T-helper 17 cell (primary cell): ENCODE measurements around the gene CHI3L2. TPM values are rescaled to one million over a fixed set of nuclear protein-coding genes. Genes with fewer than 3 reads are reported as not detected.

Experiments used
- ATAC-seq: fragments of 150-1000 bp; cut with Tn5 transposase; 2 replicates; pipeline ENCODE4 v1.10.0; 2021; ENCODE audit warnings: mild to moderate bottlenecking, moderate library complexity
- DNase-seq, 3 donors: peaks; one replicate each; pipeline versions ENCODE4 v3.0.0 to v3.0.0-alpha.2; 2020 to 2021
- H3K9me3 ChIP-seq: one replicate; pipeline ENCODE4 v1.7.0; 2013; ENCODE audit warnings: low read length, mild to moderate bottlenecking; ENCODE audit not compliant: control insufficient read depth, poor library complexity, severe bottlenecking
- H3K27ac Mint-ChIP-seq: one replicate; pipeline ENCODE4 v1.8.0; 2022; ENCODE audit warnings: mild to moderate bottlenecking, moderate library complexity, mixed read lengths
- H3K27me3 Mint-ChIP-seq: one replicate; pipeline ENCODE4 v1.8.0; 2022; ENCODE audit warnings: mixed read lengths
- H3K36me3 Mint-ChIP-seq: one replicate; pipeline ENCODE4 v1.8.0; 2022; ENCODE audit warnings: low read depth, mixed read lengths
- H3K4me1 Mint-ChIP-seq: one replicate; pipeline ENCODE4 v1.8.0; 2022; ENCODE audit warnings: mild to moderate bottlenecking, mixed read lengths
- H3K4me3 Mint-ChIP-seq: one replicate; pipeline ENCODE4 v1.8.0; 2022; ENCODE audit warnings: mild to moderate bottlenecking, moderate library complexity, mixed read lengths
- total RNA-seq, 4 donors: library from RNA in 2 of 4; stranded (reverse) in 2 of 4; gene quantifications; one replicate each; pipeline ENCODE4 v1.2.3 and lab custom pipeline; 2022 to 2026

CHI3L2 gene
- total RNA-seq, 2 donors from 2014 or later, result 8.1 to 9.1 TPM

GRCh38 chr1:111234866-111235265 is 7.4 kb downstream of the CHI3L2 start:
- no peak overlapping the region for H3K27ac Mint-ChIP-seq
- H3K4me3 Mint-ChIP-seq, result no peak overlapping the region
- H3K27me3 Mint-ChIP-seq, result no peaks in the 10 kb centered on the region
- ATAC-seq (no peak), DNase-seq (no peak)
- peaks cover 16% of the 10 kb centered on the region for H3K4me1 Mint-ChIP-seq
- H3K36me3 Mint-ChIP-seq, result peaks cover 7% of the 10 kb centered on the region
- no peaks in the 10 kb centered on the region for H3K9me3 ChIP-seq

- Mint-ChIP-seq H3K4me3 (no peak overlapping the region), H3K36me3 (peaks cover 13% of the 10 kb centered on the region), H3K27me3 (no peaks in the 10 kb centered on the region), H3K4me1 (peaks cover 7% of the 10 kb centered on the region), H3K27ac (no peak overlapping the region)
- DNase-seq (no peak), ATAC-seq (no peak)
- H3K9me3 ChIP-seq, result no peaks in the 10 kb centered on the region
These were observed 8.9 kb downstream of the CHI3L2 start for GRCh38 chr1:111236379-111236778.

- Mint-ChIP-seq H3K27ac (no peak overlapping the region), H3K27me3 (no peaks in the 10 kb centered on the region), H3K4me3 (no peak overlapping the region), H3K36me3 (peaks cover 15% of the 10 kb centered on the region), H3K4me1 (peaks cover 7% of the 10 kb centered on the region)
- ATAC-seq (no peak), DNase-seq (no peak)
- H3K9me3 ChIP-seq, result no peaks in the 10 kb centered on the region
These were observed 9.3 kb downstream of the CHI3L2 start for GRCh38 chr1:111236806-111237205.

- Mint-ChIP-seq H3K4me3 (no peak overlapping the region), H3K27ac (no peak overlapping the region), H3K36me3 (peaks cover 15% of the 10 kb centered on the region), H3K4me1 (peaks cover 7% of the 10 kb centered on the region), H3K27me3 (no peaks in the 10 kb centered on the region)
- H3K9me3 ChIP-seq, result no peaks in the 10 kb centered on the region
- DNase-seq, result no peak
- no peak for ATAC-seq
These were observed 10.7 kb downstream of the CHI3L2 start for GRCh38 chr1:111238056-111238795.

- Mint-ChIP-seq H3K27ac (no peak overlapping the region), H3K4me1 (peaks cover 5% of the 10 kb centered on the region), H3K27me3 (no peaks in the 10 kb centered on the region), H3K36me3 (peaks cover 11% of the 10 kb centered on the region), H3K4me3 (no peak overlapping the region)
- no peaks in the 10 kb centered on the region for H3K9me3 ChIP-seq
- DNase-seq, result no peak
- no peak for ATAC-seq
These were observed 14.3 kb downstream of the CHI3L2 start for GRCh38 chr1:111241797-111242196.

GRCh38 chr1:111242805-111243523 is 15.5 kb downstream of the CHI3L2 start:
- no peak for DNase-seq
- no peak overlapping the region for H3K4me3 Mint-ChIP-seq
- ATAC-seq, result no peak
- H3K27me3 Mint-ChIP-seq, result no peaks in the 10 kb centered on the region
- H3K27ac Mint-ChIP-seq, result no peak overlapping the region
- no peaks in the 10 kb centered on the region for H3K9me3 ChIP-seq
- peaks cover 2% of the 10 kb centered on the region for H3K4me1 Mint-ChIP-seq
- H3K36me3 Mint-ChIP-seq, result peaks cover 11% of the 10 kb centered on the region

GRCh38 chr1:111247125-111247838 is 19.8 kb downstream of the CHI3L2 start:
- no peak overlapping the region for H3K27ac Mint-ChIP-seq
- no peaks in the 10 kb centered on the region for H3K36me3 Mint-ChIP-seq
- no peaks in the 10 kb centered on the region for H3K9me3 ChIP-seq
- peaks cover 17% of the 10 kb centered on the region for H3K4me1 Mint-ChIP-seq
- no peak overlapping the region for H3K4me3 Mint-ChIP-seq
- ATAC-seq (no peak), DNase-seq (no peak)
- H3K27me3 Mint-ChIP-seq, result no peaks in the 10 kb centered on the region

GRCh38 chr1:111249960-111250359 is 22.4 kb downstream of the CHI3L2 start:
- H3K9me3 ChIP-seq, result no peaks in the 10 kb centered on the region
- ATAC-seq (no peak), DNase-seq (no peak)
- H3K27ac Mint-ChIP-seq, result no peak overlapping the region
- H3K27me3 Mint-ChIP-seq, result no peaks in the 10 kb centered on the region
- no peak overlapping the region for H3K4me3 Mint-ChIP-seq
- H3K36me3 Mint-ChIP-seq, result no peaks in the 10 kb centered on the region
- H3K4me1 Mint-ChIP-seq, result peaks cover 15% of the 10 kb centered on the region

GRCh38 chr1:111251570-111251969 is 24.1 kb downstream of the CHI3L2 start:
- peaks cover 8% of the 10 kb centered on the region for H3K27me3 Mint-ChIP-seq
- no peak for DNase-seq

GRCh38 chr1:111252786-111253185 is 25.3 kb downstream of the CHI3L2 start:
- ATAC-seq, result no peak

More at GRCh38 chr1:111251570-111251969, 24.1 kb downstream of the CHI3L2 start:
- peak; percentile 65 for ATAC-seq
- Mint-ChIP-seq H3K27ac (peak overlapping the region; percentile 27), H3K36me3 (no peaks in the 10 kb centered on the region), H3K4me3 (no peak overlapping the region), H3K4me1 (peaks cover 15% of the 10 kb centered on the region)
- no peaks in the 10 kb centered on the region for H3K9me3 ChIP-seq

GRCh38 chr1:111253876-111254275 is 26.4 kb downstream of the CHI3L2 start:
- peaks cover 10% of the 10 kb centered on the region for H3K27me3 Mint-ChIP-seq
- H3K27ac Mint-ChIP-seq, result no peak overlapping the region

More at GRCh38 chr1:111252786-111253185, 25.3 kb downstream of the CHI3L2 start:
- H3K27ac Mint-ChIP-seq, result no peak overlapping the region
- peaks cover 10% of the 10 kb centered on the region for H3K27me3 Mint-ChIP-seq
- H3K9me3 ChIP-seq, result no peaks in the 10 kb centered on the region
- no peak overlapping the region for H3K4me3 Mint-ChIP-seq
- no peak for DNase-seq
- H3K36me3 Mint-ChIP-seq, result no peaks in the 10 kb centered on the region
- peaks cover 17% of the 10 kb centered on the region for H3K4me1 Mint-ChIP-seq

GRCh38 chr1:111256988-111257658 is 29.6 kb downstream of the CHI3L2 start:
- H3K9me3 ChIP-seq, result no peaks in the 10 kb centered on the region
- DNase-seq (no peak), ATAC-seq (no peak)
- Mint-ChIP-seq H3K36me3 (no peaks in the 10 kb centered on the region), H3K27ac (no peak overlapping the region), H3K4me3 (no peak overlapping the region), H3K27me3 (peaks cover 10% of the 10 kb centered on the region), H3K4me1 (peaks cover 4% of the 10 kb centered on the region)

More at GRCh38 chr1:111253876-111254275, 26.4 kb downstream of the CHI3L2 start:
- no peak overlapping the region for H3K4me3 Mint-ChIP-seq
- ATAC-seq (no peak), DNase-seq (no peak)
- H3K36me3 Mint-ChIP-seq, result no peaks in the 10 kb centered on the region
- peaks cover 19% of the 10 kb centered on the region for H3K4me1 Mint-ChIP-seq
- no peaks in the 10 kb centered on the region for H3K9me3 ChIP-seq
